HG02973 (cell line): ENCODE data around the gene CALD1.

Source experiments
- ATAC-seq: cut with Tn5 transposase; IDR thresholded peaks from one replicate; pipeline ENCODE4 v1.9.1; 2021; ENCODE audit warnings: moderate library complexity; ENCODE audit not compliant: unreplicated experiment

The CALD1 gene

GRCh38 chr7:134890246-134891240 lies 111.1 kb downstream of the CALD1 start:
- no peak for ATAC-seq

DNA sequence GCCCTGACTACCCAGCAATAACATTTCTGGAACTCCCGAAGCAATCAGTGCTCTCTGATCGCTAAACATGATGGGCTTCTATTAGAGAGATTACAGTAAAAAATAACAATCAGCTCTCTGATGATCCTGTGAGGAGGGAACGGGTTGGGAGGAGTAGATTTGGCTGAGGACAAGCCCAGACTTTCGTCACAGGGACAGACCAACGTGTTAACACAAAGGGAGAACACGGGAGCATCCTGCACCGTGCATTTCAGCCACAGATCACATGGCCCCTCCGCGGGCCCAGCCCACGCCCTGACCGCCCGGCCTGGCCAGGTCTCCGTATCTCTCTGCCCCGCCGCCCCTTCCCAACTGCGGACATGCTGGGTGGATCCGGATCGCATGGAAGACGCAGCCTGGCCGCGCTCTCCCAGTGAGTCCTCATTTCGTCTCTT lies 111.8 kb downstream of the CALD1 start:
- ATAC-seq = no peak

DNA sequence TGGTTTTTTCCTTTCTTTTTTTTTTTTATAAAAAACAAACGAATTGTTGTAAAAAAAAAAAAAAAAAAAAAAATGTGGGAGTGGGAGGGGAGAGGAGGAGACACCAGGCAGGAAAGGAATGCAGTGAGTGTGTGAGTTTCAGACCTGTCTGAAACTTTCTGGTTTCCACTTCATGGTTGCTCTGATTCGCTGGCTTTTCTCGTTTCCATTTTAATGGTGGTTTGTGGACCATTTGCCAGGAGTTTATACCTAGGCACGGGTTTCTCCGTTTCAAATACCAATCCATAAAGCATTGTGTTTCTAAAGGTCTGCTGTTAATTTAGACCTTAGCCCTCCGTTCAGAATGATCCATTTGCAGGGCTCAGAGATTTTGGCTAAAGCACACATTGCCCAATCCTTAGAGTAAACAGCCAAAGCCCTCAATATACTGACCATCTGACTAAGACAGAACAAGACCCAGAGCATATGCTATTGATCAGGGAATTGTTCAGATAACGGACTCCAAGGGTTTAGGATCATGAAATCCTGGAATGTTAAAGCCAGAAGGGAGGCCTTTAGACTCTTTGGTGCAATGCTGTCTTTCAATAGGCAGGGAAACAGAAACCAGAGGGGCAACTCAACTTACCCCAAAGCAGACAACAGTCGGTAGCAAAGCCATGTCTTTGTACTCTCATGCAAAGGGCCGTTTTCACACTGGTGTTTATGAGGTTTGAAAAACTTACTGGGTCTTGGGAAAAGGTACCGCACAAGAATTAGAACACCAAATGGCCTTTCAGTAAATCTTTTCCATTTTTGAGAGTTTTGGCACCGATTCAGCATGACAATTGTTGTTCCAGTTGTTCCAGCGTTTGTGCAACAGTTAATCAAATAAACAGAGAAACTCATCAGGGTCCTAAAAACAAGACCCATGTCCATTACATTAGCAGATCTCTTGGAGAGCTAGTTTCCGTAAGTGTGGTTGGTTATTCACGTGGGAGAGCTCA lies 112.6 kb downstream of the CALD1 start:
- no peak for ATAC-seq

- no peak for ATAC-seq
These were observed 113.5 kb downstream of the CALD1 start for GRCh38 chr7:134892963-134893362.

DNA sequence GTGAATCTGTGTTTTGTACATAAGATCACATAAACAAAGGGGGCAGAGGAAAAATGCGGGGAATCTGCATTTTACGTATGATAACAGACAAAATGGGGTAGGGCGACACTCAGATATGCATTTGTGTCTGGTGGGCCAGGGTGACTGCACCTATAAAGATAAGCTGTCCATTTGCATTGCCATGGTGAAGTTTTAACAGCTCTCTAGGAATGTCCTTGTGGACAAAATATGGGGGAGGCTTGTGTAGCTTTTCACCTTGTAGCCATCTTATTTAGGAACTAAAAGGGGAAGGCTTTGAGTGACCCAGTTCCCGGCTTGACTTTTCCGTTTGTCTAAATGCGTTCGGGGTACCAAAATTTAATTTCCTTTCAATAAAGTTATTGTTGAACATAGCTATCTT lies 114.5 kb downstream of the CALD1 start:
- no peak for ATAC-seq

- no peak for ATAC-seq
These were observed 115.5 kb downstream of the CALD1 start for GRCh38 chr7:134894928-134895327.

GRCh38 chr7:134896073-134896472 lies 116.6 kb downstream of the CALD1 start:
- ATAC-seq = no peak

DNA sequence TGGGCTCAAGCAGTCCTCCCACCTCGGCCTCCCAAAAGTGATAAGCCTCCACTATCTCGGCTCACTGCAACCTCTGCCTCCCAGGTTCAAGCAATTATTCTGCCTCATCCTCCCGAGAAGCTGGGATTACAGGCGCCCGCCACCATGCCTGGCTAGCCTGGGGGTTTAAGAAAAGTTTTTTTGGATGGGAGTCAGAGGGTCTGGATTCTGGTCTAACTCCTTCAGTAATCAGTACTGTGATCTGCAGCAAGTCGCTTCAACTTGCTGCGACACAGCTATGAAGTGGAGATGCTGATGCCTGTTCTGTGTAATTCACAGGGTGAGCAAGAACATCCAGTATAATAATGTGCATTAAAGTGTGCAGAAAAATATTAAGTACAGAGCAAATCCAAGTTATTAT lies 118.5 kb downstream of the CALD1 start:
- no peak for ATAC-seq

DNA sequence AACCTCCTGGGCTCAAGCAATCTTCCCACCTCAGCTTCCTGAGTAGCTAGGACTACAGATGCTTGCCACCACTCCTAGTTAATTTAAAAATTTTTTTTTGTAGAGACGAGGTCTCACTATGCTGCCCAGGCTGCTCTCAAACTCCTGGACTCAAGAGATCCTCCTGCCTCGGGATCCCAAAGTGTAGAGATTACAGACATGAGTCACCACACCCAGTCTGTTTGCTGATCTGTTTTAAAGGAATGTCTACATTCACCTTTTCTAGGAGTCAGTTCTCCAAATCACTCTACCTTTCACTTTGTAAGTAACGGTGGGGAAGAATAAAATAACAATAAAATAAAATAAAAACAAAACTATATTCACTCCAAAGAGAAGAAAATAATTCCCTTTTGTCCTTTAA lies 120.3 kb downstream of the CALD1 start:
- ATAC-seq = no peak

DNA sequence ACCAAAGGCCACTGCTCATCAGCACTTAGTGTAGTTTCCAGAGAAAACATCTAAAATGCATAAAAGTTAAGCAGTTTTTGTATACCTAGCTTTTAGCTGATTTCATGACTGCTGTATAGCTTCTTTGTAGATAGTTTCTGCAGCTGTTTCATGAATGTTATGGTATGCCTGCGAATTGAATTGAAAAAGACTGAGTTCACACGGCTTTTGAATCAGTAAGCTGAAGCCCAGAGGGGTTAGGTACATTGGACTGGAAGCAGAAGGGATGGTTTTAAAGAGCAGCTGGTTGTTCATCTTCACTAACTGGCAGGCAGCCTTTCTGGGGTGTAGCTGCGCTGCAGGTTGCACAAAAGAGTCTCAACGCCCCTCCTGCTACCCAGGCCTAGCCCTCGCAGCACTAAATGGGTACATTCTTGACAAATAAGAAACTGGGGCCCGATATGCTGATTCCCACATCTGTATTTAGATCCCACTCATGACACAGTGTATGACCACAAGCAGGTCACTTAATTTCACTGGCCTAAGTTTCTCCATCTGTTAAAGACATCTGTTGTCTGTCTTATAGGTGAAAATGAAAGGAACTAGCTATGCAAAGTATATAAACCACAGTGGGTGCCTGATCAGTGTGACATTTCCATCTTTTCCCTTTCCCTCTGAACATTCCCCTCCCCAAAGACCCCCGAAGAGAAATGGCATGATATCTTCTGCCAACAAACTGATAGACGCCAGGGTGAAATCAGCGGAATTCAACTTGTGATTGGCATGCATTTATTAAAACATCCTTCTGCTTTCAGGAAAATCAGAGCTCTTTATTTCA lies 120.9 kb downstream of the CALD1 start:
- ATAC-seq = peak; percentile 81

- ATAC-seq = no peak
These were observed 122.1 kb downstream of the CALD1 start for GRCh38 chr7:134901389-134902020.

GRCh38 chr7:134902058-134902457 lies 122.6 kb downstream of the CALD1 start:
- ATAC-seq = no peak

DNA sequence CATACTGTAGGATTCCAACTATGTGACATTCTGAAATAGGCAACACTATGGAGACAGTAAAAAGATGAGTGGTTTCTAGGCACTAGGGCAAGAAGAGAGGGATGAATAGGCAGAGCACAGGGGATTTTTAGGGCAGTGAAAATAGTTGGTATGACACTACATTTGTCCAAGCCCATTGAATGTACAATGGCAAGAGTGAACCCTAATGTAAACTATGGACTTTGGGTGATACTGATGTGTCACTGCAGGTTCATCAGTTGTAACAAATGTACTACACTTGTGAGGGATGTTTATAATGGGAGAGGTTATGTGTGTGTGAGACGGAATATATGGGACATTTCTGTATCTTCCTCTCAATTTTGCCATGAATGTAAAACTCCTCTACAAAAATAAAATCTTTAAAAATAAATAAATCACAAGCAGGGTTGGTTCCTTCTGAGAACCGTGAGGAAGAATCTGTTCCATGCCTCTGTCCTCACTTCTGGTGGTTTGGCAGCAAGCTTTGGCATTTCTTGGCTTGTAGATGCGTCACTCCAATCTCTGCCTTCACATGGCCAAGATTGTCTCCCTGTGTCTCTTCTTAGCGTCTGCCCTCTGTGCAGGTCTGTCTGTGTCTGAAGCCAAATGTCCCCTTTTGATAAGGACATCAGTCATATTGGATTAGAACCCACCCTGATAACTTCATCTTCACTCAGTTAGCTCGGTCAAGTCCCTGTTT lies 123.8 kb downstream of the CALD1 start:
- ATAC-seq = no peak

DNA sequence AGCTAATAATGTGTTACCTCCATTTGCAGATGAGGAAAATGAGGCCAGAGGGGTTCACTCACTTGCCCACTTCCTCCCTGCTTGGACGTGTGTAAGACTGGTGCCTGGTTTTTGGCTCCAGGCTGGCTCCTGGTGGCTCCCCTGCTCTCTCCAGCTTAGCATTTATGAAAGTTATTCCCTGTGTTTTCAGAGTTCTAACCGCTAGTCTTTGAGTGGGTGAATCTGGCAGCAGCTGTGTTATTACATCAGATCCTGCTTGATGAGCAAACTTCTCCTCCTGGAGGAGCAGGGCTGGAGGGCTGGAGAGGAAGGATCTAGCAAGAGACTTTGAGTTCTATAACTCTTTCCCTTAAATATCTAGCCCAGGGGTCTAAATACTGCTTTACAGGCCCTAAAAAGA lies 125.9 kb downstream of the CALD1 start:
- no peak for ATAC-seq

- ATAC-seq = no peak
These were observed 127.6 kb downstream of the CALD1 start for GRCh38 chr7:134907000-134907399.

DNA sequence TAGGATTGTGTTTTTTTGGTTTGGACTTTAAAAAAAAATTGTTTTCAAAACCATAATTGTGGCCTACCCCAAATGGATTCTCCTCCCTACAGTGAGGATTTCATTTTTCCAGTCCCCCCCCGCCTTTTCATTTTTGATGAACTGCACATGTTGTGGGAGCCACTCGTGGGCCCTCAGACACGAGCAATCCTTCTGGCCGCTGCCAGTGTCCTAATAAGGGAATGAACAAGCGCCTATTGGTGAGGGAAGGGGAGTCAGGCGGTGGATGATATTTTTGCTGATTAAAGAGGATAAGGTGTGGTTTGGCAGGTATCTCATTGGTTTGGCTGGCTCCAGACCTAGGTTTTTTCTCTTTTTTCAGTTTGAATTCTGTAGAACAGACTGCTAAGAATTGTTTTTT lies 128.2 kb downstream of the CALD1 start:
- no peak for ATAC-seq

GRCh38 chr7:134908289-134908688 lies 128.9 kb downstream of the CALD1 start:
- ATAC-seq = no peak

GRCh38 chr7:134910214-134910890 lies 130.9 kb downstream of the CALD1 start:
- ATAC-seq = no peak

- no peak for ATAC-seq
These were observed 131.5 kb downstream of the CALD1 start for GRCh38 chr7:134910968-134911367.
